ENCODE data around the gene HLA-DMA.

Gene HLA-DMA

GRCh38 chr6:32938494-32938893 is 14.4 kb downstream of the HLA-DMA start:
- no peak for TF ChIP-seq CTCF (IDR thresholded peaks at IDR 0.05; ENCODE audit: control insufficient read depth, extremely low read depth, insufficient read depth)
- H3K4me3 ChIP-seq (ENCODE audit: low read depth, low read length): no peak overlapping the region
- DNase-seq (ENCODE audit: low read depth): no peak

GRCh38 chr6:32937230-32937633 is 15.7 kb downstream of the HLA-DMA start:
- no peak for TF ChIP-seq CTCF (IDR thresholded peaks at IDR 0.05; ENCODE audit: control insufficient read depth, extremely low read depth, insufficient read depth)
- no peak for DNase-seq (ENCODE audit: low read depth)
- H3K4me3 ChIP-seq (ENCODE audit: low read depth, low read length): no peak overlapping the region

GRCh38 chr6:32936239-32937152 is 16.4 kb downstream of the HLA-DMA start:
- no peak for DNase-seq (ENCODE audit: low read depth)
- TF ChIP-seq CTCF (IDR thresholded peaks at IDR 0.05; ENCODE audit: control insufficient read depth, extremely low read depth, insufficient read depth): no peak
- H3K4me3 ChIP-seq (ENCODE audit: low read depth, low read length): no peak overlapping the region

- no peak for DNase-seq (ENCODE audit: low read depth)
- no peak for TF ChIP-seq CTCF (IDR thresholded peaks at IDR 0.05; ENCODE audit: control insufficient read depth, extremely low read depth, insufficient read depth)
- no peak overlapping the region for H3K4me3 ChIP-seq (ENCODE audit: low read depth, low read length)
Observed at GRCh38 chr6:32935551-32936238, 17.2 kb downstream of the HLA-DMA start.

GRCh38 chr6:32933661-32934085 is 19.2 kb downstream of the HLA-DMA start:
- peak; percentile 18 for DNase-seq (ENCODE audit: low read depth)
- H3K4me3 ChIP-seq (ENCODE audit: low read depth, low read length): no peak overlapping the region
- TF ChIP-seq CTCF (IDR thresholded peaks at IDR 0.05; ENCODE audit: control insufficient read depth, extremely low read depth, insufficient read depth): peak; percentile 81

GRCh38 chr6:32932132-32932868 is 20.6 kb downstream of the HLA-DMA start:
- no peak overlapping the region for H3K4me3 ChIP-seq (ENCODE audit: low read depth, low read length)
- DNase-seq (ENCODE audit: low read depth): no peak
- TF ChIP-seq CTCF (IDR thresholded peaks at IDR 0.05; ENCODE audit: control insufficient read depth, extremely low read depth, insufficient read depth): no peak
